ENCODE data around the gene TNS1. TPM values are rescaled to one million over a fixed set of nuclear protein-coding genes. Genes with fewer than 3 reads are reported as not detected.

Gene TNS1
- total and polyA plus RNA-seq, 4 donors, result 67.0 to 377 (median 208) TPM

DNA sequence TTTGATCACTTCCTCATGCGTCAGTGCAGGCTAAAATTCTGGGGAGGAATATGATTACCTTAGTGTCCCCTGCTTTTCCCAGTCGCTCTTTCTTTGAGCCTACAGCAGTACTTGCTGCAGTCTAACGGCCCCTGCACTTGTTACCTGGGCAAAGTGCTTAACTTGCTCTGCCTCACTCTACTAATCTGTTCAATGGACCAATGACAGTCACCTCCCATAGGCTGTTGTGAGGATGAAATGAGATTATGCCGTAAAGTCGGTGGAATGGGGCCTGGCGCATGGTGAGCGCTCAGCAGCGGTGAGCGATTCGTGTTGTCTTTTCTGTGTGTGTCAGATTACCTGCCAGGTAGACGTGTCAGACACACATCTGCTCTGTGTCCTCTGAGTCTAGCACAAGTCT, 5.3 kb downstream of the TNS1 start:
- ATAC-seq (ENCODE audit: insufficient read depth, low FRiP score), result no peak
- TF ChIP-seq, protein P1, sequence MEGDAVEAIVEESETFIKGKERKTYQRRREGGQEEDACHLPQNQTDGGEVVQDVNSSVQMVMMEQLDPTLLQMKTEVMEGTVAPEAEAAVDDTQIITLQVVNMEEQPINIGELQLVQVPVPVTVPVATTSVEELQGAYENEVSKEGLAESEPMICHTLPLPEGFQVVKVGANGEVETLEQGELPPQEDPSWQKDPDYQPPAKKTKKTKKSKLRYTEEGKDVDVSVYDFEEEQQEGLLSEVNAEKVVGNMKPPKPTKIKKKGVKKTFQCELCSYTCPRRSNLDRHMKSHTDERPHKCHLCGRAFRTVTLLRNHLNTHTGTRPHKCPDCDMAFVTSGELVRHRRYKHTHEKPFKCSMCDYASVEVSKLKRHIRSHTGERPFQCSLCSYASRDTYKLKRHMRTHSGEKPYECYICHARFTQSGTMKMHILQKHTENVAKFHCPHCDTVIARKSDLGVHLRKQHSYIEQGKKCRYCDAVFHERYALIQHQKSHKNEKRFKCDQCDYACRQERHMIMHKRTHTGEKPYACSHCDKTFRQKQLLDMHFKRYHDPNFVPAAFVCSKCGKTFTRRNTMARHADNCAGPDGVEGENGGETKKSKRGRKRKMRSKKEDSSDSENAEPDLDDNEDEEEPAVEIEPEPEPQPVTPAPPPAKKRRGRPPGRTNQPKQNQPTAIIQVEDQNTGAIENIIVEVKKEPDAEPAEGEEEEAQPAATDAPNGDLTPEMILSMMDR (IDR thresholded peaks at IDR 0.05; ENCODE audit: control extremely low read depth, extremely low read depth), result no peak
- WGBS, 2 donors, result 92 to 96% methylated on average over 11 of the region's 11 CpGs
- H3K9me3 ChIP-seq (ENCODE audit: control insufficient read depth in 4 of 4, insufficient read depth in 3 of 4, low read length in 3 of 4), result no peaks in the 10 kb centered on the region
- H3K4me1 ChIP-seq (ENCODE audit: control insufficient read depth in 5 of 5, insufficient read depth in 5 of 5, low read length in 5 of 5), result peaks cover 0 to 54% (median 31%) of the 10 kb centered on the region in 5 donors
- H3K4me3 ChIP-seq, result no peak overlapping the region
- no peak overlapping the region for H3K9ac ChIP-seq (ENCODE audit: insufficient read depth in 1 of 2, low read length in 2 of 2)
- H3K27me3 ChIP-seq (ENCODE audit: control insufficient read depth in 3 of 3, insufficient read depth in 3 of 3, low read length in 2 of 3), result no peaks in the 10 kb centered on the region
- H3K27ac ChIP-seq (ENCODE audit: low read depth in 1 of 2, low read length in 1 of 2), result no peak overlapping the region
- H3K36me3 ChIP-seq (ENCODE audit: control insufficient read depth in 4 of 4, insufficient read depth in 4 of 4, low read length in 4 of 4), result peaks cover 0 to 8% (median 2%) of the 10 kb centered on the region in 4 donors
- no peak for DNase-seq

DNA sequence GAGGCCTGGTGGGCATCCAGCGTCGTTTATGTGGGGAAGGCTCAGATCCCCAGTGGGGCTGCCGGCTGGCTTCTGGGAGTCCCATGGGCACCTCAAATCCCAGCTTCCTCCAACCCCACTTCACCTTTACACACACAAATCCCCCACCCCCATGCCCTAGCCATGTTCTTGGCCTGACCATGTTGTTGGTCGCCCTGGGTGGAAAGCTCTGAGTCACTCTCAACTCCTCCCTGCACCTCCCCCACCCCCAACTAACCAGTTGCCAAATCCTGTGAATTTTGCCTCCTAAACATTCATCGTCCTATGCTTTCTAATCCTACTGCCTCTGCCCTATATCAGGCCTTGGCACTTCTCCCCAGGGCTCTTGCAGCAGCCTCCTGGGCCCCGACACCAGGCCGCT, 6.4 kb downstream of the TNS1 start:
- TF ChIP-seq, protein P1 (IDR thresholded peaks at IDR 0.05; ENCODE audit: control extremely low read depth, extremely low read depth), result no peak
- peaks cover 0 to 13% (median 2%) of the 10 kb centered on the region in 4 donors for H3K36me3 ChIP-seq (ENCODE audit: control insufficient read depth in 4 of 4, insufficient read depth in 4 of 4, low read length in 4 of 4)
- DNase-seq (peak in 2 of 3 donors; percentile 54 to 64), ATAC-seq (ENCODE audit: insufficient read depth, low FRiP score) (no peak)
- no peaks in the 10 kb centered on the region for H3K9me3 ChIP-seq (ENCODE audit: control insufficient read depth in 4 of 4, insufficient read depth in 3 of 4, low read length in 3 of 4)
- 77 to 78% methylated on average over 7 of the region's 7 CpGs for WGBS, 2 donors
- H3K27ac ChIP-seq (ENCODE audit: low read depth in 1 of 2, low read length in 1 of 2), result peak overlapping the region in 1 of 2 donors; percentile 5
- no peak overlapping the region for H3K9ac ChIP-seq (ENCODE audit: insufficient read depth in 1 of 2, low read length in 2 of 2)
- no peak overlapping the region for H3K4me3 ChIP-seq
- H3K4me1 ChIP-seq (ENCODE audit: control insufficient read depth in 5 of 5, insufficient read depth in 5 of 5, low read length in 5 of 5), result peaks cover 0 to 44% (median 25%) of the 10 kb centered on the region in 5 donors
- H3K27me3 ChIP-seq (ENCODE audit: control insufficient read depth in 3 of 3, insufficient read depth in 3 of 3, low read length in 2 of 3), result no peaks in the 10 kb centered on the region

DNA sequence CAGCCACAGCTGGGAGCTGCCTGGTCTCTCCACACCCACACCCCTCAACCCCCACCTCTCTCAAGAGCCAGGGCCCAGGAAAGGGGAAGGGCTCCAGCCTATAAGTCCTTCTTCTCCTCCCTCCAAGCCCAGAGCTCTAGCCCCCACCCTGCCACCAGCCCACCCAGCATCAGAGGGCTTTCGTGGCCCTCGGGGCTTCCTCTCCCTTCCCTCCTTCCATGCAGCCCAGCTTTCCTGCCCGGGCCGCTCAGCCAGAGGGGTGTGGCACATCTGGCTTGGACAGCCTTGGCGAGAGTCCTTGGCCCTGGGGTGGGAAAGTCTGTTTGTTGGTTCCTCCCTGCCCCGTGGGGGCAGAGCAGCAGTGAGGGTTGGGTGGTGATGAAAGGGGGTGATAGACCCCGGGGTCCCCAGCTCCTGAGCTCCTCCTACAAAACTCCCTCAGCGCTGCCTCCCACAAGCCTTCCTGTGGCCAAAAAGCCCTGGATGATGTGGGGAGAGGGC, 7.0 kb downstream of the TNS1 start:
- DNase-seq (peak; percentile 47 to 72 (median 54)), ATAC-seq (ENCODE audit: insufficient read depth, low FRiP score) (no peak)
- Histone ChIP-seq H3K4me3 (no peak overlapping the region), H3K36me3 (ENCODE audit: control insufficient read depth in 4 of 4, insufficient read depth in 4 of 4, low read length in 4 of 4) (peaks cover 0 to 14% (median 3%) of the 10 kb centered on the region in 4 donors), H3K27me3 (ENCODE audit: control insufficient read depth in 3 of 3, insufficient read depth in 3 of 3, low read length in 2 of 3) (no peaks in the 10 kb centered on the region), H3K4me1 (ENCODE audit: control insufficient read depth in 5 of 5, insufficient read depth in 5 of 5, low read length in 5 of 5) (peaks cover 0 to 41% (median 25%) of the 10 kb centered on the region in 5 donors), H3K9ac (ENCODE audit: insufficient read depth in 1 of 2, low read length in 2 of 2) (no peak overlapping the region), H3K27ac (ENCODE audit: low read depth in 1 of 2, low read length in 1 of 2) (peak overlapping the region in 1 of 2 donors; percentile 5), H3K9me3 (ENCODE audit: control insufficient read depth in 4 of 4, insufficient read depth in 3 of 4, low read length in 3 of 4) (no peaks in the 10 kb centered on the region)
- WGBS, 2 donors, result 21 to 25% methylated on average over 8 of the region's 8 CpGs
- TF ChIP-seq, protein P1 (IDR thresholded peaks at IDR 0.05; ENCODE audit: control extremely low read depth, extremely low read depth), result no peak
